GM12873 (cell line): ENCODE results near the gene RASAL2.

Experiments used
- TF ChIP-seq, protein P1 (sequence below): IDR thresholded peaks from 2 replicates; pipeline ENCODE4 v1.5.1; 2012; ENCODE audit warnings: low read depth, mild to moderate bottlenecking, moderate library complexity, low read length, control low read depth; ENCODE audit not compliant: insufficient read depth; ENCODE audit errors: missing control alignments

The RASAL2 gene

GRCh38 chr1:178389441-178389840, 295.5 kb downstream of the RASAL2 start:
- TF ChIP-seq, protein P1, sequence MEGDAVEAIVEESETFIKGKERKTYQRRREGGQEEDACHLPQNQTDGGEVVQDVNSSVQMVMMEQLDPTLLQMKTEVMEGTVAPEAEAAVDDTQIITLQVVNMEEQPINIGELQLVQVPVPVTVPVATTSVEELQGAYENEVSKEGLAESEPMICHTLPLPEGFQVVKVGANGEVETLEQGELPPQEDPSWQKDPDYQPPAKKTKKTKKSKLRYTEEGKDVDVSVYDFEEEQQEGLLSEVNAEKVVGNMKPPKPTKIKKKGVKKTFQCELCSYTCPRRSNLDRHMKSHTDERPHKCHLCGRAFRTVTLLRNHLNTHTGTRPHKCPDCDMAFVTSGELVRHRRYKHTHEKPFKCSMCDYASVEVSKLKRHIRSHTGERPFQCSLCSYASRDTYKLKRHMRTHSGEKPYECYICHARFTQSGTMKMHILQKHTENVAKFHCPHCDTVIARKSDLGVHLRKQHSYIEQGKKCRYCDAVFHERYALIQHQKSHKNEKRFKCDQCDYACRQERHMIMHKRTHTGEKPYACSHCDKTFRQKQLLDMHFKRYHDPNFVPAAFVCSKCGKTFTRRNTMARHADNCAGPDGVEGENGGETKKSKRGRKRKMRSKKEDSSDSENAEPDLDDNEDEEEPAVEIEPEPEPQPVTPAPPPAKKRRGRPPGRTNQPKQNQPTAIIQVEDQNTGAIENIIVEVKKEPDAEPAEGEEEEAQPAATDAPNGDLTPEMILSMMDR: no peak

DNA sequence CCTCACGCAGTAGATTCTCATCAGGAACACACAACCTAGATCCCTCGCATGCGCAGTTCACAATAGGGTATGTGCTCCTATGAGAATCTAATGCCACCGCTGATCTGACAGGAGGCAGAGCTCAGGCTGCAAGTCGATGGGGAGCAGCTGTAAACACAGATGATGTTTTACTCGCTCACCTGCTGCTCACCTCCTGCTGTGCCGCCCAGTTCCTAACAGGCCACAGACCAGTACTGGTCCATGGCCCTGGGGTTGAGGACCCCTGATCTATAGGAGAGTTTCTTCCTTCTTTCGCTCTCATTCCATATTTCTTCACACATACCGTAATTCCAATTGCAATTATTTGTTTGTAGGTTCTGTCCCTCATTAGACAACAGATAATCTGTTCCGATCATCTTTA, 299.5 kb downstream of the RASAL2 start:
- TF ChIP-seq, protein P1: no peak

DNA sequence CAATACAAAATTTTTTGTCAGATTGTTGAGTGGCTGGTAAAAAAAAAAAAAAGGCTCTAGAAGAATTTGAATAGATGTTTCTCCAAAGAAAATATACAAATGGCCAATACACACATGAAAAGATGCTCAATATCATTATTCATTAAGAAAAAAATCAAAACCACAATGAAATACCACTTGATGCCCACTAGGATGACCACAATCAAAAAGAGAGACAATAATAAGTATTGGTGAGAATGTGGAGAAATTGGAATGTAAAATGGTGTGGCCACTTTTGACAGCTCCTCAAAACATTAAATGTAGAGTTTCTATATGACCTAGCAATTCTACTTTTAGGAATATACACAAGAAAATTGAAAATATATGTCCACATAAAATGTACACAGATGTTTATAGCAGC, 302.9 kb downstream of the RASAL2 start:
- TF ChIP-seq, protein P1: no peak

DNA sequence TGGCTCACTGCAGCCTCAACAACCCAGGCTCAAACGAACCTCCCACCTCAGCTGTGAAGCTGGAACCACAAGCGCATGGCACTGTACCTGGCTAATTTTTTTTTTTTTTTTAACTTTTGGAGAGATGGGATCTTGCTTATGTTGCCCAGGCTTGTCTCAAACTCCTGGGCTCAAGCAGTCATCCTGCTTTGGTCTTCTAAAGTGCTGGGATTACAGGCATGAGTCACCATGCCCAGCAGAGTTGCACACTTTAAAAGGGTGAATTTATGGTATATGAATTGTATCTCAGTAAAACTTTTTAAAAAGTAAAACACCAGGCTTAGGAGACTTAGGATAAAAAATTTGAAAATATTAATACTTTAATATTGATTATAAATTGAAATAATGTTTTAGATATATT, 303.8 kb downstream of the RASAL2 start:
- TF ChIP-seq, protein P1: no peak

GRCh38 chr1:178399177-178399728, 305.3 kb downstream of the RASAL2 start:
- TF ChIP-seq, protein P1: no peak

- TF ChIP-seq, protein P1: no peak
Measured at GRCh38 chr1:178405137-178405536, 311.2 kb downstream of the RASAL2 start.

DNA sequence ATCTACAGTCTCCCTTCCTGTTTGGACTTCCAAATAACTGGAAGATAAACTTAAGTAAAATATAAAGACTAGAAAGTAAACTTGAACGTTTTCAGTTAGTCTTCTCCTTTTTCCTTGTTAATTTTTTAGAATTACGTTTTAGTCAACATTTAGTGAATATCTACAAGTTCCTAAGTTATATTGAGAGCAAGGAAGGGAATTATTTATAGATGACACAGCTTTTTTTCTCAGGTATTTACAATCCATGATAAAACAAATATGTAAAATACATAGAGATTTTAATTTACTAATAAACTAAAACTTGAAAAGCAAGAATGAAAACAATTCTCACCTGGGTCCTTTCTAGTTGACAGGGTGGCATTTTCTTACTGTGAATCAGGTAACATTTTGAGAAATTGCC, 313.3 kb downstream of the RASAL2 start:
- TF ChIP-seq, protein P1: no peak
